Transverse colon (tissue), 4 donors: ENCODE data around the gene ITGB1.

Experiments
- EP300 ChIP-seq: sonication (generic); formaldehyde crosslinking; IDR thresholded peaks from one replicate; pipeline ENCODE4 v1.6.1; 2017; ENCODE audit warnings: antibody characterized with exemption, low read depth
- POLR2A ChIP-seq: fragments of 450-650 bp; IDR thresholded peaks from one replicate; pipeline ENCODE4 v1.6.1; 2016; ENCODE audit warnings: antibody characterized with exemption, mild to moderate bottlenecking, moderate library complexity
- POLR2AphosphoS5 ChIP-seq, 3 donors: sonication (generic); formaldehyde crosslinking; IDR thresholded peaks; one replicate each; pipeline ENCODE4 v1.6.1; 2016; ENCODE audit warnings: antibody characterized with exemption in 3 of 3
- TF ChIP-seq, protein P1 (sequence below), 5 experiments: fragments of 200-600 bp in 3 of 5; fragments of 450-650 bp in 2 of 5; sonication (generic) in 3 of 5; IDR thresholded peaks; 1 replicate in 2 of 5; 2 replicates in 3 of 5; pipeline ENCODE4 v1.5.1; 2016 to 2017; ENCODE audit warnings: antibody characterized with exemption in 5 of 5, inconsistent platforms in 3 of 5, mild to moderate bottlenecking in 2 of 5, moderate library complexity in 1 of 5

DNA sequence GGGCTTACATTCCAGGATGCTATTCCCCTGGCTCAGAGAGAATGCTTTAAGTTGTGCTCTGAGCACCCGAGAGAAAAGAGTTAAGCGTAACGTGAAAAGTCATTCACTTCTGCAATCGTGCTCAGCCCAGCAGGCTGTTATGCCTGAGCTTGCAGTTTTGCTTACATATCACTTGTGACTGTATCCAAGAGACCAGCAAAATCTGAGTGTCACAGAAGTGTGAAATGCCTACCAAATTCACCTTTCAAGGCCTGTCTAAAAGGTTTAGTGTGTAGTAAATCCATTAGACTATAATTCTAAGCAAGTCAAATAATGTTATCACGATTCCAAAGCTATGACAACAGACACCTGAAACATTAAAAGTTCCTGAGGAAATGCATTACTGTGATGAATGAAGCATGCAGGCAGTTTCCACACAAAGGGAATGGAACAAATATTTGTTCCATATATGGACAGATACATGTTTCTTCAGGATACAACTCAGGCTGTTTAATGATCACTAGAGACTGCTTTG, 20.1 kb downstream of the ITGB1 start:
- TF ChIP-seq, protein P1, sequence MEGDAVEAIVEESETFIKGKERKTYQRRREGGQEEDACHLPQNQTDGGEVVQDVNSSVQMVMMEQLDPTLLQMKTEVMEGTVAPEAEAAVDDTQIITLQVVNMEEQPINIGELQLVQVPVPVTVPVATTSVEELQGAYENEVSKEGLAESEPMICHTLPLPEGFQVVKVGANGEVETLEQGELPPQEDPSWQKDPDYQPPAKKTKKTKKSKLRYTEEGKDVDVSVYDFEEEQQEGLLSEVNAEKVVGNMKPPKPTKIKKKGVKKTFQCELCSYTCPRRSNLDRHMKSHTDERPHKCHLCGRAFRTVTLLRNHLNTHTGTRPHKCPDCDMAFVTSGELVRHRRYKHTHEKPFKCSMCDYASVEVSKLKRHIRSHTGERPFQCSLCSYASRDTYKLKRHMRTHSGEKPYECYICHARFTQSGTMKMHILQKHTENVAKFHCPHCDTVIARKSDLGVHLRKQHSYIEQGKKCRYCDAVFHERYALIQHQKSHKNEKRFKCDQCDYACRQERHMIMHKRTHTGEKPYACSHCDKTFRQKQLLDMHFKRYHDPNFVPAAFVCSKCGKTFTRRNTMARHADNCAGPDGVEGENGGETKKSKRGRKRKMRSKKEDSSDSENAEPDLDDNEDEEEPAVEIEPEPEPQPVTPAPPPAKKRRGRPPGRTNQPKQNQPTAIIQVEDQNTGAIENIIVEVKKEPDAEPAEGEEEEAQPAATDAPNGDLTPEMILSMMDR (IDR thresholded peaks at IDR 0.05), result no peak
- TF ChIP-seq POLR2A (no peak), POLR2AphosphoS5 (IDR thresholded peaks at IDR 0.05) (peak; percentile 4 to 20 (median 15)), EP300 (no peak)
